Left ventricle myocardium inferior (tissue), 1 donor: ENCODE measurements around the gene SLC44A5. TPM values are rescaled to one million over a fixed set of nuclear protein-coding genes. Genes with fewer than 3 reads are reported as not detected.
"Not testable (repeated sequence)": the region's sequence is repeated elsewhere in the genome, so short reads cannot be mapped to it uniquely, and the experiment has no call there.

ENCODE experiments used
- DNase-seq: peaks from one replicate; pipeline ENCODE4 v3.0.0-alpha.2; 2020
- H3K27ac ChIP-seq: fragments of 200-600 bp; replicated peaks from 2 replicates; pipeline ENCODE4 v1.8.0; 2021
- H3K27me3 ChIP-seq: fragments of 200-600 bp; 2 replicates; pipeline ENCODE4 v1.8.0; 2021; ENCODE audit warnings: low read depth
- H3K36me3 ChIP-seq: fragments of 200-600 bp; 2 replicates; pipeline ENCODE4 v1.8.0; 2021
- H3K4me1 ChIP-seq: fragments of 200-600 bp; 2 replicates; pipeline ENCODE4 v1.8.0; 2021
- H3K4me3 ChIP-seq: fragments of 200-600 bp; 2 replicates; pipeline ENCODE4 v1.8.0; 2021; ENCODE audit warnings: mild to moderate bottlenecking, moderate library complexity
- H3K9me3 ChIP-seq: fragments of 200-600 bp; replicated peaks from 2 replicates; pipeline ENCODE4 v1.8.0; 2021
- intact Hi-C: fragments of 100-400 bp; cut with micrococcal nuclease; formaldehyde crosslinking; loops from one replicate; pipeline ENCODE4 v1.11.0; 2022
- long read RNA-seq: library from polyadenylated mRNA; unstranded; transcript quantifications from one replicate; pipeline ENCODE4 v2.0.0, GENCODE V29; 2021
- total RNA-seq: library from RNA; stranded (reverse); fragmentation: NEBNext Ultra II Directional; extraction: Animal tissue kit (Norgen Biotek cat#: 25700); gene quantifications from one replicate; pipeline ENCODE4 v1.2.1, GENCODE V29; 2021
- TF ChIP-seq, protein P1 (sequence below): fragments of 200-600 bp; IDR thresholded peaks from 2 replicates; pipeline ENCODE4 v1.8.0; 2021; ENCODE audit warnings: antibody characterized with exemption, mild to moderate bottlenecking, borderline replicate concordance
- donor health status: DM: no; HTN: yes; CAD: no; lungs with severe emphysema.

Gene SLC44A5
- total RNA-seq: 0.58 TPM
- long read RNA-seq, partial matches to known transcripts: 0 of 1 reads
- long read RNA-seq, other reads (novel, unspliced or antisense): 1 of 1 reads

DNA sequence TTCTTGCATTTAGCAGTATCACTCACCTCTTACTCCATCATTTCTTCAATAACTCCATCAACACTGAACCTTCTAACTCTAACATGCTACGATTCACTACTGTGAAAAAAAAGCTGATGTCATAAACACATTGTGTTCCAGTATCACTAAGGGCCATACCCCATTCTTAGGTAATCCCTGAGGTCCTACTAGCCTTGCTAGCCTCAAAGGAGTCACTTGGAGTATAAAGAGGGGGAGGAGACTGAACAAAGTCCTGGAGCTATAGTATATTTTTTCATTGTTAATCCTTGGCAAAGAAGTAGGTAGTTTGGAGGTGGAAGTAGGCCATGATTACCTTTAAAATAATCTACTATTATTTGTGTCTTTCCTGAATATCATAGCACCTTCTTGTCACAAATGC, at the start of gene SLC44A5:
SLC44A5 (minus strand) TSS at position 101 of the 400 bp plus-strand sequence. CDS start 69,667 bp downstream, outside the sequence.
- Histone ChIP-seq H3K4me3 (no peak within 1 kb of the TSS), H3K27ac (no peak within 1 kb of the TSS), H3K9me3 (no peaks in the 10 kb centered on the region), H3K36me3 (no peaks in the 10 kb centered on the region), H3K27me3 (peaks cover 74% of the 10 kb centered on the region), H3K4me1 (peaks cover 18% of the 10 kb centered on the region)
- TF ChIP-seq, protein P1, sequence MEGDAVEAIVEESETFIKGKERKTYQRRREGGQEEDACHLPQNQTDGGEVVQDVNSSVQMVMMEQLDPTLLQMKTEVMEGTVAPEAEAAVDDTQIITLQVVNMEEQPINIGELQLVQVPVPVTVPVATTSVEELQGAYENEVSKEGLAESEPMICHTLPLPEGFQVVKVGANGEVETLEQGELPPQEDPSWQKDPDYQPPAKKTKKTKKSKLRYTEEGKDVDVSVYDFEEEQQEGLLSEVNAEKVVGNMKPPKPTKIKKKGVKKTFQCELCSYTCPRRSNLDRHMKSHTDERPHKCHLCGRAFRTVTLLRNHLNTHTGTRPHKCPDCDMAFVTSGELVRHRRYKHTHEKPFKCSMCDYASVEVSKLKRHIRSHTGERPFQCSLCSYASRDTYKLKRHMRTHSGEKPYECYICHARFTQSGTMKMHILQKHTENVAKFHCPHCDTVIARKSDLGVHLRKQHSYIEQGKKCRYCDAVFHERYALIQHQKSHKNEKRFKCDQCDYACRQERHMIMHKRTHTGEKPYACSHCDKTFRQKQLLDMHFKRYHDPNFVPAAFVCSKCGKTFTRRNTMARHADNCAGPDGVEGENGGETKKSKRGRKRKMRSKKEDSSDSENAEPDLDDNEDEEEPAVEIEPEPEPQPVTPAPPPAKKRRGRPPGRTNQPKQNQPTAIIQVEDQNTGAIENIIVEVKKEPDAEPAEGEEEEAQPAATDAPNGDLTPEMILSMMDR: no peak
- intact Hi-C loops: no loop called here
- DNase-seq: no peak

DNA sequence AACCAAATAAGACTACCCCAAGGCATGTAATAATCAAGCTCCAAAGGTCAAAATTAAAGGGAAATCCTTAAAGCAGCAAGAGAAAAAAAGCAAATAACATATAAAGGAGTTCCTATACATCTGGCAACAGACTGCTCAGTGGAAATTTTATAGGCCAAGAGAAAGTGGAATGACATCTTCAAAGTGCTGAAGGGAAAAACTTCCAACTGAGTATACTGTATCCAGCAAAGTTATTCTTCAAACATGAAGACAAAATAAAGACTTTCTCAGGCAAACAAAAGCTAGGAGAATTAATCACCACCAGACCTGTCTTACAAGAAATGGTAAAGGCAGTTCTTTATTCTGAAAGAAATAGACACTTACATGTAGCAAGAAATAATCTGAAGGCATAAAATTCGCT, 45.0 kb upstream of the SLC44A5 start:
- H3K4me1 ChIP-seq: no peaks in the 10 kb centered on the region
- H3K4me3 ChIP-seq: no peak overlapping the region
- TF ChIP-seq, protein P1: no peak

DNA sequence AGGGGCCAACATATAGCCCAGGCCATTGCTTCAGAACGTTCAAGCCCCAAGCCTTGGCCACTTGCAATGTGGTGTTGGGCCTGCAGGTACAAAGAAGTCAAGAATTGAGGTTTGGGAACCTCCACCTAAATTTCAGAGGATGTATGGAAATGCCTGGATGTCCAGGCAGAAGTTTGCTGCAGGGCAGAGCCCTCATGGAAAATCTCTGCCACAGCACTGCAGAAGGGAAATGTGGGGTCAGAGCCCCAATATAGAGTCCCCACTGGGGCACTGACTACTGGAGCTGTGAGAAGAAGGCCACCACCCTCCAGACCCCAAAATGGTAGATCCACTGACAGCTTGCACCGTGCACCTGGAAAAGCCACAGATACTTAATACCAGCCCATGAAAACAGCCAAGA, 36.3 kb upstream of the SLC44A5 start:
- peaks cover 19% of the 10 kb centered on the region for H3K9me3 ChIP-seq
- H3K36me3 ChIP-seq, H3K27me3 ChIP-seq, H3K4me3 ChIP-seq, intact Hi-C loops, H3K27ac ChIP-seq, DNase-seq, H3K4me1 ChIP-seq: not testable (repeated sequence)

More for the DNA sequence above, 45.0 kb upstream of the SLC44A5 start:
- Histone ChIP-seq H3K36me3 (no peaks in the 10 kb centered on the region), H3K27me3 (no peaks in the 10 kb centered on the region), H3K27ac (no peak overlapping the region), H3K9me3 (peaks cover 24% of the 10 kb centered on the region)
- no peak for DNase-seq
- intact Hi-C loops: no loop called here

DNA sequence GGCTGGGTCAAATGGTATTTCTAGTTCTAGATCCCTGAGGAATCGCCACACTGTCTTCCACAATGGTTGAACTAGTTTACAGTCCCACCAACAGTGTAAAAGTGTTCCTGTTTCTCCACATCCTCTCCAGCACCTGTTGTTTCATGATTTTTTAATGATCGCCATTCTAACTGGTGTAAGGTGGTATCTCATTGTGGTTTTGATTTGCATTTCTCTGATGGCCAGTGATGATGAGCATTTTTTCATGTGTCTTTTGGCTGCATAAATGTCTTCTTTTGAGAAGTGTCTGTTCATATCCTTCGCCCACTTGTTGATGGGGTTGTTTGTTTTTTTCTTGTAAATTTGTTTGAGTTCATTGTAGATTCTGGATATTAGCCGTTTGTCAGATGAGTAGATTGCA, 34.2 kb upstream of the SLC44A5 start:
- H3K4me1 ChIP-seq, H3K4me3 ChIP-seq, H3K36me3 ChIP-seq, DNase-seq, H3K27ac ChIP-seq, intact Hi-C loops, H3K27me3 ChIP-seq: not testable (repeated sequence)
- peaks cover 19% of the 10 kb centered on the region for H3K9me3 ChIP-seq

DNA sequence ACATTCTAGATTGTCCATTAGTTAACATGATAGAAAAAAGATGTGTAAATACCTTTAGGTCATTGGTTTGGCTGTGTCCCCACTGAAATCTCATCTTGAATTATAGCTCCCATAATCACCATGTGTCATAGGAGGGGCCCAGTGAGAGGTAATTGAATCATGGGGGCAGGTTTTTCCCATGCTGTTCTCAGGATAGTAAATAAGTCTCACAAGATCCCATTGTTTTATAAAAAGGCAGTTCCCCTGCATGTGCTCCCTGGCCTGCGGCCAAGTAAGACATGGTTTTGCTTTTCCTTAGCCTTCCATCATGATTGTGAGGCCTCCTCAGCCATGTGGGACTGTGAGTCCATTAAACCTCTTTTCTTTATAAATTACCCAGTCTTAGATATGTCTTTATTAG, 32.5 kb upstream of the SLC44A5 start:
- TF ChIP-seq, protein P1: no peak
- Histone ChIP-seq H3K9me3 (peaks cover 19% of the 10 kb centered on the region), H3K27me3 (no peaks in the 10 kb centered on the region), H3K27ac (no peak overlapping the region), H3K4me3 (no peak overlapping the region), H3K4me1 (no peaks in the 10 kb centered on the region), H3K36me3 (no peaks in the 10 kb centered on the region)
- DNase-seq: no peak
- intact Hi-C loops: no loop called here

DNA sequence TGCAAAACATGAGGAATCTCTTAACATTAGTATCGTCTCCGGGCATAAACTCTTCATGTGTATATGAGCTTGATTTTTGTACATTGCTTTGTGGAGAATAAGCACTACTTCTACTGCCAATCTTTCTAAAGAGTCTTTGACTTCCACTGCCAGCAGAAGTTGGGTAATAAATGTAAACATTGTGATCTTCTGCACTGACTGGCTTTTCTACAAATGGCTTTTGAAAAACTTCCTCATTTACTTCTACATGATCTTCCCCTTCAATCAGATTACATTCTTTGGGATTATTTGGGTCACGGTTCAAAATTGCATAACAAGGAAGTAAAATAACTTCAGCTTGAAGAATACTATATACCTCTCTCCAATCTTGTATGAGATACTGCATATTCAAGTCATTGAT, 30.4 kb upstream of the SLC44A5 start:
- Histone ChIP-seq H3K27ac (no peak overlapping the region), H3K9me3 (peaks cover 7% of the 10 kb centered on the region), H3K36me3 (no peaks in the 10 kb centered on the region), H3K4me1 (no peaks in the 10 kb centered on the region), H3K4me3 (no peak overlapping the region), H3K27me3 (no peaks in the 10 kb centered on the region)
- intact Hi-C loops: no loop called here
- DNase-seq: no peak
- TF ChIP-seq, protein P1: no peak

DNA sequence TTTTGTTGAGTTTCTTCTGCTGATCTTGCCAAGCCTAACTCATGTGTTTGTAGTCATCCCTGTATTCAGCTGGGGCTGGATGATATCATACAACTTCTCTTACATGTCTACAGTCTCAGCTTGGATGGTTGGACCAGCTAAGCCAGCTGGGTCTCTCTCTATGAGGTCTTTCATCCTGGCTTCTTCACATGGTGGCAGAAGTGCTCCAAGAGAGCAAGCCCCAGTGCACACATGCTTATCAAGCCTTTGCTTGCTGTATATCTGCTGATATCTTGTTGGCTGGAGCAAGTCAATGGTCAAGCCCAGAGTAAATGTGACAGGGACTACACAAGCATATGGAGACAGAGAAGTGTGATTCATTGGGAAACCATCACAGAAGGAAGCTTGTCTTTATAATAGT, 29.2 kb upstream of the SLC44A5 start:
- no peak overlapping the region for H3K27ac ChIP-seq
- no peaks in the 10 kb centered on the region for H3K9me3 ChIP-seq
- no peak for DNase-seq
- no peak overlapping the region for H3K4me3 ChIP-seq
- H3K27me3 ChIP-seq: no peaks in the 10 kb centered on the region
- H3K36me3 ChIP-seq: no peaks in the 10 kb centered on the region
- TF ChIP-seq, protein P1: no peak
- intact Hi-C loops: no loop called here
- no peaks in the 10 kb centered on the region for H3K4me1 ChIP-seq
